ENCODE data around the gene TRIM4. TPM values are rescaled to one million over a fixed set of nuclear protein-coding genes. Genes with fewer than 3 reads are reported as not detected.
"Not testable (repeated sequence)": the region's sequence is repeated elsewhere in the genome, so short reads cannot be mapped to it uniquely, and the experiment has no call there.

Gene TRIM4
- total RNA-seq, 1 experiment from 2014 or later = 23.4 TPM

DNA sequence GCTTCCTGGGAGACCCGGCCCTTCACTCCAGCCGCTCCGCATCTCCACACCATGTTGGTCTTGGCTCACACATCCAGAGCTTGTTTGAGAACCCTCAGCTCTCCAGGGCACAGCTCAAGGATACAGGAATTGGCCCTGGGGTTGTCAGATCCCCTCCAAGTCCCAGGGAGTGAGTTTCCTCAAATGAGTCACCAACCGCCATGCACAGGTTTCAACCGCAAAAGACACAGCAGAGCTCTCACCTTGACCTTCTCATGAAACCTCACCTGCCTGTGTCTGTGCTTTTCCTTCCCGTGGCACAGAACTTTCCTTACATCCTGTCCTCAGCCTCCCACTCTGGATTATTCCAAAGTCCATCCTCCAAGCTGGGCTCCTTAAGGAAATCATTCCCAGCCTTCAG lies 35.9 kb upstream of the TRIM4 start:
- Histone ChIP-seq H3K27ac (ENCODE audit: low read depth, low read length, poor library complexity, severe bottlenecking) (no peak overlapping the region), H3K27me3 (replicated peaks; ENCODE audit: insufficient read depth, low read depth, low read length, poor library complexity) (peaks cover 24% of the 10 kb centered on the region), H3K9me3 (ENCODE audit: low read depth, low read length, poor library complexity, severe bottlenecking) (no peaks in the 10 kb centered on the region), H3K4me3 (ENCODE audit: low read depth, low read length, poor library complexity, severe bottlenecking) (no peak overlapping the region), H3K36me3 (ENCODE audit: insufficient read depth, low read length, poor library complexity, severe bottlenecking) (no peaks in the 10 kb centered on the region), H3K4me1 (ENCODE audit: insufficient read depth, low read length, poor library complexity, severe bottlenecking) (no peaks in the 10 kb centered on the region)
- intact Hi-C loops (cut with micrococcal nuclease; ENCODE audit: unreplicated experiment) = no loop called here
- ChIA-PET POLR2A (ENCODE audit: low non-redundant PET) (interaction anchor here (0.7 kb wide), 1 partner anchor 33 kb away, joined by 4 read pairs; no protein-coding TSS in a partner anchor), CTCF (no interaction called here)
- no peak for TF ChIP-seq EZH2 (IDR thresholded peaks at IDR 0.05; ENCODE audit: borderline replicate concordance, low read depth, low read length, poor library complexity, severe bottlenecking)
- TF ChIP-seq, protein P1, sequence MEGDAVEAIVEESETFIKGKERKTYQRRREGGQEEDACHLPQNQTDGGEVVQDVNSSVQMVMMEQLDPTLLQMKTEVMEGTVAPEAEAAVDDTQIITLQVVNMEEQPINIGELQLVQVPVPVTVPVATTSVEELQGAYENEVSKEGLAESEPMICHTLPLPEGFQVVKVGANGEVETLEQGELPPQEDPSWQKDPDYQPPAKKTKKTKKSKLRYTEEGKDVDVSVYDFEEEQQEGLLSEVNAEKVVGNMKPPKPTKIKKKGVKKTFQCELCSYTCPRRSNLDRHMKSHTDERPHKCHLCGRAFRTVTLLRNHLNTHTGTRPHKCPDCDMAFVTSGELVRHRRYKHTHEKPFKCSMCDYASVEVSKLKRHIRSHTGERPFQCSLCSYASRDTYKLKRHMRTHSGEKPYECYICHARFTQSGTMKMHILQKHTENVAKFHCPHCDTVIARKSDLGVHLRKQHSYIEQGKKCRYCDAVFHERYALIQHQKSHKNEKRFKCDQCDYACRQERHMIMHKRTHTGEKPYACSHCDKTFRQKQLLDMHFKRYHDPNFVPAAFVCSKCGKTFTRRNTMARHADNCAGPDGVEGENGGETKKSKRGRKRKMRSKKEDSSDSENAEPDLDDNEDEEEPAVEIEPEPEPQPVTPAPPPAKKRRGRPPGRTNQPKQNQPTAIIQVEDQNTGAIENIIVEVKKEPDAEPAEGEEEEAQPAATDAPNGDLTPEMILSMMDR (conservative IDR thresholded peaks at IDR 0.05; ENCODE audit: low read depth, low read length) = no peak
- DNase-seq (ENCODE audit: low spot score) = no peak
- BruUV-seq (replicated peaks) = no TSS peak

DNA sequence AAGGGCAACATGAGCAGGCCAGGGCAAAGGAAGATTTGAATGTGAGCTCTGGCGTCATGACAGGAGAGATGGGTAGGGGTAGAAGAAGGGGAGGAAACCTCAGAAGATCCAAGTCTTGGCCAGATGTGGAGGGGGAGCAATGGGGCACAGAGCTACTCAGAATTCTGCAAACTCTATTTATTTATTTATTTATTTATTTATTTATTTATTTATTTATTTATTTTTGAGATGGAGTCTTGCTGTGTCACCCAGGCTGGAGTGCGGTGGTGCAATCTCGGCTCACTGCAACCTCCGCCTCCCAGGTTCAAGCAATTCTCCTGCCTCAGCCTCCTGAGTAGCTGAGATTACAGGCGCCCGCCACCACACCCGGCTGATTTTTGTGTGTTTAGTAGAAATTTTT lies 35.3 kb upstream of the TRIM4 start:
- peaks cover 18% of the 10 kb centered on the region for H3K27me3 ChIP-seq (replicated peaks; ENCODE audit: insufficient read depth, low read depth, low read length, poor library complexity)
- BruUV-seq (replicated peaks); H3K9me3 ChIP-seq (ENCODE audit: low read depth, low read length, poor library complexity, severe bottlenecking); intact Hi-C loops (cut with micrococcal nuclease; ENCODE audit: unreplicated experiment); H3K36me3 ChIP-seq (ENCODE audit: insufficient read depth, low read length, poor library complexity, severe bottlenecking); CTCF ChIA-PET; DNase-seq (ENCODE audit: low spot score); POLR2A ChIA-PET (ENCODE audit: low non-redundant PET); H3K4me3 ChIP-seq (ENCODE audit: low read depth, low read length, poor library complexity, severe bottlenecking); H3K4me1 ChIP-seq (ENCODE audit: insufficient read depth, low read length, poor library complexity, severe bottlenecking); H3K27ac ChIP-seq (ENCODE audit: low read depth, low read length, poor library complexity, severe bottlenecking): not testable (repeated sequence)

DNA sequence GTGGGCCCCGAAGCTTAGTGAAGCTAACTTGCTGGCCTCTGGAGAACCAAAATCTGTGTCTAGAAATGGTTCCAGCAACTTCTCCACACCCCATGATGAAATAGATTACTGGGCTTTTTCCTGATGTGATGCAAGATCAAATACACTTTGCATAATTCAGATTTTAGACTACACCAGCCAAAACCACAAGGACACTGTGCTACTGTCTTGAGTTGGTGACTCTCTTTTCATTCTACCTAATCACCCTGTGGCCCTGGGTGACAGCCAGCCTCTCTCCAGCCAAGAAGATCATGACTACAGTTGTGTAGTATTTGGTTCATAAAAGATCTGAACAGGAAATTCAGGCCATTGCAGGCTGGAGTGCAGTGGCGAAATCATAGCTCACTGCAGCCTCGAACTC lies 34.3 kb upstream of the TRIM4 start:
- peaks cover 18% of the 10 kb centered on the region for H3K27me3 ChIP-seq (replicated peaks; ENCODE audit: insufficient read depth, low read depth, low read length, poor library complexity)
- no peak for DNase-seq (ENCODE audit: low spot score)
- no peak overlapping the region for H3K4me3 ChIP-seq (ENCODE audit: low read depth, low read length, poor library complexity, severe bottlenecking)
- intact Hi-C loops (cut with micrococcal nuclease; ENCODE audit: unreplicated experiment) = no loop called here
- BruUV-seq (replicated peaks) = no TSS peak
- no peaks in the 10 kb centered on the region for H3K36me3 ChIP-seq (ENCODE audit: insufficient read depth, low read length, poor library complexity, severe bottlenecking)
- no peak overlapping the region for H3K27ac ChIP-seq (ENCODE audit: low read depth, low read length, poor library complexity, severe bottlenecking)
- H3K9me3 ChIP-seq (ENCODE audit: low read depth, low read length, poor library complexity, severe bottlenecking) = no peaks in the 10 kb centered on the region
- H3K4me1 ChIP-seq (ENCODE audit: insufficient read depth, low read length, poor library complexity, severe bottlenecking) = no peaks in the 10 kb centered on the region
- no peak for TF ChIP-seq EZH2 (IDR thresholded peaks at IDR 0.05; ENCODE audit: borderline replicate concordance, low read depth, low read length, poor library complexity, severe bottlenecking)
- ChIA-PET POLR2A (ENCODE audit: low non-redundant PET) (no interaction called here), CTCF (no interaction called here)

DNA sequence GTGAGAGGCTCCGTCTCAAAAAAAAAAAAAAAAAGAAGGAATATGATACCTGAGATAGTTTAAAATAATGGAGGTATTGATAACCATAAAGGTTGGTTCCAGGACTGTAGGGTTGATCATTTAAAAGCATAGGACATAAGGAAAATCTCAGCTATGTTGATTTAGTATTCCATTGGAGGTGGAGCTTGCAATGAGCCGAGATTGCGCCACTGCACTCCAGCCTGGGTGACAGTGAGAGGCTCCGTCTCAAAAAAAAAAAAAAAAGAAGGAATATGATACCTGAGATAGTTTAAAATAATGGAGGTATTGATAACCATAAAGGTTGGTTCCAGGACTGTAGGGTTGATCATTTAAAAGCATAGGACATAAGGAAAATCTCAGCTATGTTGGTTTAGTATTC lies 33.3 kb upstream of the TRIM4 start:
- not testable (repeated sequence) for BruUV-seq (replicated peaks); H3K36me3 ChIP-seq (ENCODE audit: insufficient read depth, low read length, poor library complexity, severe bottlenecking)

DNA sequence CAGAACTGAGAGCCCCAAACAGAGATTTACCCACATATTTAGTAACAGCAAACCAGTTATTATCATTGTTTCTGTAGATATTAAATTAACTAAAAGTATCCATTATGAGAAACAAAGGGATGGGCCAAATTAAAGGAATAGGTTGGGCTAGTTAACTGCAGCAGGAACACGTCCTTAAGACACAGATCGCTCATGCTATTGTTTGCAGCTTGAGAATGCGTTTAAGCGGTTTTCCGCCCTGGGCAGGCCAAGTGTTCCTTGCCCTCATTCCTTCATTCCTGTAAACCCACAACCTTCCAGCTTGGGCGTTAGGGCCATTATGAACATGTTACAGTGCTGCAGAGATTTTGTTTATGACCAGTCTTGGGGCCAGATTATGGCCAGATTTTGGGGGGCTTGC lies 31.5 kb upstream of the TRIM4 start:
- POLR2A ChIA-PET (ENCODE audit: low non-redundant PET); intact Hi-C loops (cut with micrococcal nuclease; ENCODE audit: unreplicated experiment); H3K27ac ChIP-seq (ENCODE audit: low read depth, low read length, poor library complexity, severe bottlenecking); H3K4me1 ChIP-seq (ENCODE audit: insufficient read depth, low read length, poor library complexity, severe bottlenecking); DNase-seq (ENCODE audit: low spot score); CTCF ChIA-PET; H3K36me3 ChIP-seq (ENCODE audit: insufficient read depth, low read length, poor library complexity, severe bottlenecking); H3K27me3 ChIP-seq (replicated peaks; ENCODE audit: insufficient read depth, low read depth, low read length, poor library complexity); H3K9me3 ChIP-seq (ENCODE audit: low read depth, low read length, poor library complexity, severe bottlenecking); H3K4me3 ChIP-seq (ENCODE audit: low read depth, low read length, poor library complexity, severe bottlenecking); BruUV-seq (replicated peaks): not testable (repeated sequence)

More for the DNA sequence above, 33.3 kb upstream of the TRIM4 start:
- POLR2A ChIA-PET (ENCODE audit: low non-redundant PET); H3K27ac ChIP-seq (ENCODE audit: low read depth, low read length, poor library complexity, severe bottlenecking); DNase-seq (ENCODE audit: low spot score); H3K27me3 ChIP-seq (replicated peaks; ENCODE audit: insufficient read depth, low read depth, low read length, poor library complexity); H3K9me3 ChIP-seq (ENCODE audit: low read depth, low read length, poor library complexity, severe bottlenecking); H3K4me1 ChIP-seq (ENCODE audit: insufficient read depth, low read length, poor library complexity, severe bottlenecking); H3K4me3 ChIP-seq (ENCODE audit: low read depth, low read length, poor library complexity, severe bottlenecking); intact Hi-C loops (cut with micrococcal nuclease; ENCODE audit: unreplicated experiment); CTCF ChIA-PET: not testable (repeated sequence)
